K562 (cell line): ENCODE measurements around the gene HEPACAM2.

Source experiments
- ELF4 ChIP-seq: fragments of 450-650 bp; formaldehyde crosslinking; IDR thresholded peaks from 2 replicates; pipeline ENCODE4 v1.4.0; 2022; ENCODE audit warnings: missing genetic modification characterization
- MYC ChIP-seq, 2 experiments: fragments of 250-450 bp in 1 of 2; sonication (Bioruptor Pico) in 1 of 2; IDR thresholded peaks; 2 replicates each; pipeline versions ENCODE4 v1.5.1 to v1.6.1; 2012 to 2021; ENCODE audit warnings: low read depth in 2 of 2, borderline replicate concordance in 1 of 2, improper control_type of control experiment in 1 of 2, low read length in 1 of 2, mild to moderate bottlenecking in 1 of 2, moderate library complexity in 1 of 2
- SOX6 ChIP-seq: fragments of 450-650 bp; IDR thresholded peaks from 2 replicates; pipeline ENCODE4 v1.6.1; 2014; ENCODE audit warnings: mild to moderate bottlenecking
- TF ChIP-seq, protein P1 (sequence below), 2 experiments: IDR thresholded peaks in 1 of 2; conservative IDR thresholded peaks in 1 of 2; 2 replicates each; pipeline ENCODE4 v1.6.1; 2016; ENCODE audit warnings: low read depth in 2 of 2, mild to moderate bottlenecking in 1 of 2, missing compliant biosample characterization in 1 of 2, missing genetic modification characterization in 1 of 2, moderate library complexity in 1 of 2
- TF ChIP-seq, protein P2 (sequence below), 3 experiments: fragments of 200-800 bp in 1 of 3; sonication (Bioruptor generic) in 1 of 3; sonication (generic) in 1 of 3; formaldehyde crosslinking in 1 of 3; IDR thresholded peaks; 2 replicates each; pipeline versions ENCODE4 v1.6.1 to v1.8.0; 2016 to 2022; ENCODE audit warnings: mild to moderate bottlenecking in 2 of 3, missing compliant biosample characterization in 2 of 3, missing genetic modification characterization in 2 of 3, missing genetic modification reagents in 1 of 3

DNA sequence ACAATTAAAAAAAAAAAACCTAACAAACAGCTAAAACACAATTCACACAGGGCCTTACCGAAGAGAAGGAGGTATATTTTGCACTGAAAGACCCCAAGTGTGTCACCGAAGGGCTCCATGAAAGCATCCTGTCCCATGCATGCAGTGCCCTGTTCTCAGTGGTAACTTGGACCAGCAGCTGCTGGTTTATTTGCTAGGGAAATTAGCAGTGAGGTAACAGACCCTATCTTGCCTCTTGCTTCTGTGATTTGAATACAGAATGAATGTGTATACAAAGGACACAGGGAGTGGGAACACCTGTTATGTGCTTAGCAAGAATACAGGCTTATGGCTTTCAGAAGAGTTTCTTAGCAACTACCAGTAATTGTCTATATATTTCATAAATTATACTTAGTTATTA lies at the start of gene HEPACAM2:
- TF ChIP-seq MYC (IDR thresholded peaks at IDR 0.05; ENCODE audit: low read depth, low read length) = no peak
- no peak for TF ChIP-seq MYC (CRISPR knock-in tag; IDR thresholded peaks at IDR 0.05; ENCODE audit: borderline replicate concordance, low read depth)
- TF ChIP-seq ELF4 = no peak
- TF ChIP-seq, protein P1, sequence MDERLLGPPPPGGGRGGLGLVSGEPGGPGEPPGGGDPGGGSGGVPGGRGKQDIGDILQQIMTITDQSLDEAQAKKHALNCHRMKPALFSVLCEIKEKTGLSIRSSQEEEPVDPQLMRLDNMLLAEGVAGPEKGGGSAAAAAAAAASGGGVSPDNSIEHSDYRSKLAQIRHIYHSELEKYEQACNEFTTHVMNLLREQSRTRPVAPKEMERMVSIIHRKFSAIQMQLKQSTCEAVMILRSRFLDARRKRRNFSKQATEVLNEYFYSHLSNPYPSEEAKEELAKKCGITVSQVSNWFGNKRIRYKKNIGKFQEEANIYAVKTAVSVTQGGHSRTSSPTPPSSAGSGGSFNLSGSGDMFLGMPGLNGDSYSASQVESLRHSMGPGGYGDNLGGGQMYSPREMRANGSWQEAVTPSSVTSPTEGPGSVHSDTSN (CRISPR knock-in tag; IDR thresholded peaks at IDR 0.05; ENCODE audit: low read depth) = no peak
- TF ChIP-seq, protein P1 (tag; conservative IDR thresholded peaks at IDR 0.05; ENCODE audit: low read depth) = no peak
- TF ChIP-seq SOX6 = no peak
- TF ChIP-seq, protein P2, sequence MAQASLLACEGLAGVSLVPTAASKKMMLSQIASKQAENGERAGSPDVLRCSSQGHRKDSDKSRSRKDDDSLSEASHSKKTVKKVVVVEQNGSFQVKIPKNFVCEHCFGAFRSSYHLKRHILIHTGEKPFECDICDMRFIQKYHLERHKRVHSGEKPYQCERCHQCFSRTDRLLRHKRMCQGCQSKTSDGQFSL (CRISPR knock-in tag; IDR thresholded peaks at IDR 0.05) = no peak
- TF ChIP-seq, protein P2 (tag; IDR thresholded peaks at IDR 0.05) = no peak
